Gastroesophageal sphincter (tissue), 3 donors: ENCODE measurements around the gene RNU5B-1.

ENCODE experiments used
- CTCF ChIP-seq, 4 experiments: fragments of 200-600 bp in 2 of 4; fragments of 450-650 bp in 2 of 4; sonication (generic) in 1 of 4; IDR thresholded peaks; one replicate each; pipeline ENCODE4 v1.5.1; 2017 to 2019; ENCODE audit warnings: antibody characterized with exemption in 4 of 4, mild to moderate bottlenecking in 2 of 4, moderate library complexity in 2 of 4
- POLR2A ChIP-seq, 2 donors: fragments of 450-650 bp; IDR thresholded peaks; one replicate each; pipeline ENCODE4 v1.6.1; 2017; ENCODE audit warnings: antibody characterized with exemption in 2 of 2, mild to moderate bottlenecking in 2 of 2, moderate library complexity in 1 of 2
- POLR2AphosphoS5 ChIP-seq: sonication (generic); formaldehyde crosslinking; IDR thresholded peaks from one replicate; pipeline ENCODE4 v1.6.1; 2017; ENCODE audit warnings: antibody characterized with exemption

- TF ChIP-seq CTCF (IDR thresholded peaks at IDR 0.05) = no peak
- no peak for TF ChIP-seq POLR2AphosphoS5
- no peak for TF ChIP-seq POLR2A (IDR thresholded peaks at IDR 0.05)
These were observed 3.5 kb upstream of the RNU5B-1 start for GRCh38 chr15:65300924-65301441.
